ENCODE results near the gene VWA8. TPM values are rescaled to one million over a fixed set of nuclear protein-coding genes. Genes with fewer than 3 reads are reported as not detected.

Gene VWA8
- total and polyA plus RNA-seq, 2 of the 13 experiments (the other 11 are each of a cell fraction or from before 2014, with no cell fraction given): 9.1 to 17.3 TPM

- TF ChIP-seq BORCS8-MEF2B (CRISPR knock-in tag; IDR thresholded peaks at IDR 0.05) (no peak), CAMTA2 (CRISPR knock-in tag; IDR thresholded peaks at IDR 0.05; ENCODE audit: borderline replicate concordance) (no peak), FUBP1 (CRISPR knock-in tag; IDR thresholded peaks at IDR 0.05; ENCODE audit: borderline replicate concordance) (no peak), KMT2B (CRISPR knock-in tag; IDR thresholded peaks at IDR 0.05) (no peak), ZNF800 (CRISPR knock-in tag; IDR thresholded peaks at IDR 0.05) (no peak)
Measured at GRCh38 chr13:41935501-41935900, 25.4 kb downstream of the VWA8 start (continued).

GRCh38 chr13:41934994-41935393, 25.9 kb downstream of the VWA8 start:
- peak; percentile 5 for DNase-seq (ENCODE audit: low spot score)
- WGBS (ENCODE audit: low lambda C conversion rate): 93% methylated on average over 1 of the region's 1 CpG
- Histone ChIP-seq H3K36me3 (replicated peaks in 1 of 2; ENCODE audit: control insufficient read depth in 1 of 2, insufficient read depth in 2 of 2, low read length in 2 of 2) (0 out of 5 replicates have a peak, but pooled peaks cover 0 to 5% of the 10 kb centered on the region in 2 experiments), H4K20me1 (ENCODE audit: insufficient read depth, low read length) (no peaks in the 10 kb centered on the region), H3K9ac (ENCODE audit: insufficient read depth, low read depth, low read length) (no peak overlapping the region), H3K79me2 (ENCODE audit: insufficient read depth, low read length) (peaks cover 11% of the 10 kb centered on the region), H3K27ac (ENCODE audit: extremely low read length, insufficient read depth, low read length) (no peak overlapping the region), H2AFZ (ENCODE audit: low read length) (no peak overlapping the region), H3K4me3 (replicated peaks in 1 of 3; ENCODE audit: insufficient read depth in 1 of 3, low read depth in 2 of 3, low read length in 3 of 3) (no peak overlapping the region), H3K4me2 (ENCODE audit: low read depth, low read length) (0 out of 2 replicates have a peak overlapping the region, but pooled peaks have one; percentile 3), H3K9me3 (ENCODE audit: low read length) (no peaks in the 10 kb centered on the region; the same call in 1 of the 2 replicates), H3K27me3 (ENCODE audit: control insufficient read depth in 1 of 2, insufficient read depth in 2 of 2, low read length in 2 of 2) (no peaks in the 10 kb centered on the region), H3K4me1 (ENCODE audit: insufficient read depth, low read length) (peaks cover 19% of the 10 kb centered on the region)
- in situ Hi-C loops (cut with HindIII; ENCODE audit: extremely low pct_ligation_motif_present, low pct_unique_long_range_greater_than_20kb): no loop called here
- intact Hi-C loops (cut with micrococcal nuclease; ENCODE audit: unreplicated experiment): no loop called here
- CTCF ChIA-PET (ENCODE audit: low intra/inter-chr PET ratio, low total read pairs): no interaction called here
- POLR2A ChIA-PET: no interaction called here
- no TSS peak for BruUV-seq (replicated peaks)
- ATAC-seq: no peak
- no peak for FAIRE-seq
- TF ChIP-seq ZBTB14 (CRISPR knock-in tag; IDR thresholded peaks at IDR 0.05): no peak
- no peak for TF ChIP-seq ZNF747 (CRISPR knock-in tag; IDR thresholded peaks at IDR 0.05; ENCODE audit: borderline replicate concordance)
- TF ChIP-seq REL (CRISPR knock-in tag; conservative IDR thresholded peaks at IDR 0.05): no peak
- TF ChIP-seq RFX3 (CRISPR knock-in tag; IDR thresholded peaks at IDR 0.05): no peak
- no peak for TF ChIP-seq TRAFD1 (CRISPR knock-in tag; IDR thresholded peaks at IDR 0.05; ENCODE audit: borderline replicate concordance)
- no peak for TF ChIP-seq DMAP1 (CRISPR knock-in tag; IDR thresholded peaks at IDR 0.05)
- TF ChIP-seq, protein P1, sequence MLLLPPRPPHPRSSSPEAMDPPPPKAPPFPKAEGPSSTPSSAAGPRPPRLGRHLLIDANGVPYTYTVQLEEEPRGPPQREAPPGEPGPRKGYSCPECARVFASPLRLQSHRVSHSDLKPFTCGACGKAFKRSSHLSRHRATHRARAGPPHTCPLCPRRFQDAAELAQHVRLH (CRISPR knock-in tag; IDR thresholded peaks at IDR 0.05; ENCODE audit: borderline replicate concordance, low read depth): no peak
- no peak for TF ChIP-seq POLR2AphosphoS5 (IDR thresholded peaks at IDR 0.05; ENCODE audit: low read depth, low read length)
- no peak for TF ChIP-seq ZNF253 (CRISPR knock-in tag; IDR thresholded peaks at IDR 0.05; ENCODE audit: borderline replicate concordance)
- TF ChIP-seq ZNF180 (CRISPR knock-in tag; IDR thresholded peaks at IDR 0.05; ENCODE audit: borderline replicate concordance, low read depth): no peak
- TF ChIP-seq WIZ (CRISPR knock-in tag; IDR thresholded peaks at IDR 0.05): no peak
- no peak for TF ChIP-seq CENPBD1 (CRISPR knock-in tag; IDR thresholded peaks at IDR 0.05; ENCODE audit: borderline replicate concordance, low read depth)
